GM19099 (cell line): ENCODE results near the gene SRGAP3.

Experiments
- POLR2A ChIP-seq: IDR thresholded peaks from 3 replicates; pipeline ENCODE4 v1.6.1; 2011; ENCODE audit warnings: low read depth; ENCODE audit not compliant: insufficient read length; ENCODE audit errors: extremely low read depth

Gene SRGAP3

DNA sequence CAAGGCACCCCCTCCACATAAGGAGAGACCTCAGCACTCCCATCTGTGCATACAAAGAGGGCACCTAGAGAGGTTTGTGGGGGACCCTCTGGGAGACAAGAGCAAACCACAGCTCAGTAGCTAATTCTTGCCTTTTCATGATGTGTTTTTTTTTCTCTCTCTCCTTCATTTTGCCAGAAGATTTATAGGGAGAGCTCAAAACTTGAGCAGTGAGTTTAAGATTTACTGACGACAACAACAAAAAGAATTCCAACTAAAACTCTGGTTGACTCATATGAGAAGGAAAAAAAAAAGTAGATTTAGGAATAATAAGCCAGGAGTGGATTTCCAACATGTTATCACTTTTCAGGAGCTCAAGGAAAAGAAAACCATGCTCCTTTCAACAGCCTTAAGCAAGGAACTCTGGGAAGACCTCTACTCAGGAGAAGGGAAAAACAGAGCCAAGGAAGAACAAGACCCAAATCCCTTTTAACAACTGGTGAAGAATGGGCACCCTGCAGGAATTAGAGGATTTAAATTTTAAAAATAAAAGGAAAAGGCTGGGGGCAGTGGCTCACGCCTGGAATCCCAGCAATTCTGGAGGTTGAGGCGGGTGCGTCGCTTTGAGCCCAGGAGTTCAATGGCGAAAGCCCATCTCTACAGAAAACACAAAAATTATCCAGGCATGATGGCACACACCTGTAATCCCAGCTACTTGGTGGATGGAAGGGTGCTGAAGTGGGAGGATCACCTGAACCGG lies 228.0 kb downstream of the SRGAP3 start:
- TF ChIP-seq POLR2A, result no peak

DNA sequence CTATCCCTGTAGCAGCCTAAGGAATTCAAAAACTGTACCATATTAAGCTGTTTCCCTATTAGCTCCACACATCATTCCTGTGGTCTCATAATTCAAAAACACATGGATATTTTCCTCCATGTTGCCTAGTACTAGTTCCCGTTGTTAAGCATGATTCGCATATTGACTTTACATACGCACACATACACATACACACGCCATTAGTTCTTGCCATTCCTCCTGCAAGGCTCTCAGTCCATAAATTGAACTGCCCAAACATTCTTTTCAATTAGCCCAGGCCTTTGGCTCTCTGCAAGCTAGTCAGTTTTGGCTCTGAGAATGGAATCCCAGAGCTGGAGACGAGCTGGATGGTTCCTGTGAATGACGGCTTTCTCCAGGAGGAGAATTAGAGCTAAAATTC lies 229.0 kb downstream of the SRGAP3 start:
- TF ChIP-seq POLR2A, result no peak

DNA sequence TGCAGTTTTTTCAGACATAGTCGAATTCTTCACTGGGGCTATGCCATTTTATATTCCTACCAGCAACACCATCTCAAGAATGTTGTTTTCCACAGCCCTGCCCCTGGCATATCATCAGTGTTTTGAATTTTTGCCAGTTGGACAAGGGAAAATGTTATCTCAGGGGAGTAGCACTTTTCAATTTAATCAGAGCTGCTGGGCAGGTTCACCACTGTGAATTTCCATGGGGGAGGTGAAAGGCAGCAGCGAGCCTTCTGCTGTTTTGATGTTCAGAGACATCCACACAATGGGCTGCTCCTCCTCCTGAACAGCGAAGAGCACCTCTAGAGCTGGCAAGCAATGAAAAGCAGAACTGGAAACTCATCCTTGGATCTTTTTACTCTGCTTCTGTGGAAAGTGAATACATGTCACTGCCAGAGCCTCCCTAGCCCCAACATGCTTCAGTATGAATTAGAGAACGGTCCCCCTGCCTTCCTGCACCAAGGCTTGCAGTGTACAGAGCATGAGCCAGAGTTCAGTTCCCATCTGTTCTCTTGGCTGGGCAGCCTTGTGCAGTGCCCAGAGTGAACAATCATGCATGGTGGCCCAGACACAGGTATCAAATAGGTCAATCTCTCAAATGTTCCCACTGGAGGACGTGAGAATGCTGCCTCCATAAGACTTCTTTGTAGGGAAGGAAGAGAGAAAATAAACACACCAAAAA lies 230.0 kb downstream of the SRGAP3 start:
- no peak for TF ChIP-seq POLR2A

DNA sequence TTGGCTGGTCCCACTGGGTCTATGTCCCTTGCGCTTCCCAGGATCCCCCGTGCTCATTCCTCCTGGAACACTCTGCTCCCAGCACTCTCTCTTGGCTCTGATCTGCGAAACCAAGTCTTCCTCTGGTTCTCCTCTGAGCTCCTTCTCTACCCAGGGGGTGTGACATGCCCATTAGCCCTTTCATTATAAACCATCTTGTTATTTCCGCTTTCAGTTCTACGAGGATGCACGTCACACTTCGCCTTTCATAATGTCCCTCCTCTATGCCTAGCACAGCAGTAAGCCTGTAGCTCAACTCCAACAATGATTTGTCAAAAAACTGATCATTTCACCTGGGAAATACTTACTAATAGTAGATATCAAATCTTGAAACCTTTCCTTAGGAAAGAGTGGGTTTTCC lies 234.2 kb downstream of the SRGAP3 start:
- no peak for TF ChIP-seq POLR2A

DNA sequence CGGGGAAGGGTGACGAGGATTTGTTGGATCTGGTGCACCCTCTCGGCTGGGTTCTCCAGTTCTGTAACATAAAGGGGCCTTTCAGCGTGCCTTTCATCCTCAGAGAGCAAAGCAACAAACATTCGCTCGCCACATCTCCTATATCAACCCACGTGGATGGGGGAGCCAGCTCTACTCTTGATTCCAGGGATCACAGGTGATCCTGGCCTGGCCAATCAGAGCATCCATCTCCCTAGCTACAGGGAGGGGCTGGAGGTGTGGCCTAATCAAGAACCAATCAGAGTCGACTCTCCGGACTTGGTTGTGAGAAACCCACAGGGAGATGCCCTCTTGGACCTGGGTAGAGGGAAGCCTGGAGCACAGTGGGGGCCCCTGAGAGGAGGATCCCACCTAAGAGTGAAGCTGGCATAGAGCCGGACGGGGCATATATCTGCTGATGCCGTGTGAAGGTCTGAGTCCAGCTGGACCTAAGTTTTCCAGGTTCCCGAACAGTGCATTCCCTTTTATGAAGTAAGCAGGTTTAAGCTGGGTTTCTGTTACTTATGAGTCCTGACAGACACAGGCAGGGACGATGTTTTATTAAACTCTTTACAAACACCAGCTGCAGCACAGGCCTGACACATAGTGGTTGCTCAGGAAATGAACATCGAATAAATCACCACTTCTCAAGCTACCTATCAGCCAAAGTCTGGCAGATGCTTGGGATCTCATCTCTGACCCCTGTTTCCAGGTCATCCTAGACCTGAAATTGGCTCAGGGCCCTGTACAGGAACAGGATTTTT lies 235.5 kb downstream of the SRGAP3 start:
- TF ChIP-seq POLR2A, result no peak

DNA sequence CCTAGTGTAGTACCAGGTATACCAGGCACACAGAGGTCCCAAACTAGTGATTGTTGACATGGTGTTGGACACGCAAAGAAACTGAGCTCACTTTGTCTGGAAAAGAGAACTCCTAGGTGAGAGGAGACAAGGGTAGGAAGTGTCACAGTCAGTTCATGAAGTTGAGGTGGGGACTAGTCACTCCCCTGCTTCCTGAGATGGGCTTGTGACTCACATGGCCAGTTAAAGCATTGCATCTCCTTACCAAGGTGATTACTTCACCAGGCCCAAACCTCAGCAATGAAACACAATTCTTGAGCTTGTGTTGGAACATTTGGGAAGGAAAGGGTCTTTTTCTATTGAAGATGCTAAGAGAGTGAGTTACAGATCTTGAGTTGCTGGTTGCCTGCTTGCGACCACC lies 236.9 kb downstream of the SRGAP3 start:
- TF ChIP-seq POLR2A, result no peak

DNA sequence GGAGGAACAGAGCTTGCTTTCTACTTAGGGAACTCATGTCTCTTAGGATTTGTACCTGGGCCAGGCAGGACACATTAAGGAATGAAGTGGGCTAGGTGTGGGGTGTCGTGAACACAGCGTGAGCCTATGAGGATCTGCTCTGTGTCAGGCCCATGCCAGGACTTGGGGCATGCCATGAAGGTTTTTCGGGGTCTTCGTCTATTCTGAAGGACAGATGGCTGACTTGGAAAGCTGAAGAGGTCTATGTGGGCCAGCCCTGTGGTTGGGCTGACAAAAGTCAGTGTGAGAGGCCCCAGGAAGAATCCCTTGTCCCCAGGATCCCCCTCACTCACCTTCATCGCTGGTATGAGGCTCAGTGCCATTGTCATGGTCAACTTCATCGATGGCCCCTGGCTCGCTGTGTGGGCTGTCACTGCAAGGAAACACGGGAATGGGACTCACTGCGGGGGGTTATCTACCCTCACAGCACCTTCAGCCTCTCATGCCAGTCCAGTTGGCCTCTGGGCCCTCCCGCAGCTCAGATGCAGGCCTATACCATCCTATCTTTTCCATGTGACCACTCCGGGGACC lies 239.4 kb downstream of the SRGAP3 start:
- TF ChIP-seq POLR2A, result no peak

DNA sequence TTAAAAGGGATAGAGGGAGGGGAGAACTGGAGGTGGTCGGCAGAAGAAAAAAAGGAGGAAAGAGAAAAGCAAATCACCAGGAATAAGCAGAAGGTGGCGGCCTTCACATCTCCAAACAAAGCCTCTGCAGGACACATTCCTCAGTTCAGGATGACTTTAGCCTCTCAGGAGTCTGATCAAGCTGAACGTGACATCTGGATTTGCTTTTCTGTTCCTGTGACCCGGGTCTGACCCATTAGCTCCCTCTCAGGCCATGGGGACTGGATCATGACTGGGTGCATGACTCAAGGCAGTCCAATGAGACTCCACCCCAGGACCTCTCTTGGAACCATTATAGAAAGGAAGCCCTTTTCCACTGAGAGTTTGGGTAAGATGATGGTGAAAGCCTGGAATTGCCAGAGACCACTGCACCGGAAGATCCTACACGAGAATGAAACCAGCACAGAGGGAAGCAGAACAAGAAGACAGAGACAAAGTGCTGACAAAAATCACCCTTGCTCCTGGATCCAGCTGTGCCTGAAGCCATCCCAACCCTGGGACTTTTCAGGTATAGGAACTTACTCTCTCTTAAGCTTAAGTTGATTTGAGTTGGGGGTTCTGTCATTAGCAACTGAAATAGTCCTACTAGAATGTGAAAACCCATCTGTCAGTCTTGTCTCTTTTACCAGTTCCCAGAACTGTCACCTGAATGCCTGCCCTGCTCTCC lies 240.7 kb downstream of the SRGAP3 start:
- TF ChIP-seq POLR2A, result no peak

DNA sequence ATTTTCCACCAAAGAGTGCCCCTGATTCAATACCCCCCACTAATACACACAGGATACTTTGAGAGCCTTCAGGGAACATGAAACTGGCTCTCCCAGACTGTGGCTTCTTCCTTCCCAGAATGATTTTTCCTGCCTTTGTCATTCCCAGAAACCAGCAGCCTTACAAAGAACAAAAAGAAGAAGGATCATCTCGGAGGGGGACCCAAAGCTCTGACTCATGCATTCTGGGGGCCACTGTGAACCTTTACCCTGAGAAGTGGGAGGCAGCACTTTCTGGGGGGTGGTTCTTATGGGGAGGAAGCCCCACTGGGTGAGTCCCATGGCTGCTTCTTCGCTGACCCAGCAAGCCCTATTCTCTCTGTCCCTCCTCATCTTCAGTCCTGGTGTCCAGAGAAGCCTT lies 241.5 kb downstream of the SRGAP3 start:
- no peak for TF ChIP-seq POLR2A

DNA sequence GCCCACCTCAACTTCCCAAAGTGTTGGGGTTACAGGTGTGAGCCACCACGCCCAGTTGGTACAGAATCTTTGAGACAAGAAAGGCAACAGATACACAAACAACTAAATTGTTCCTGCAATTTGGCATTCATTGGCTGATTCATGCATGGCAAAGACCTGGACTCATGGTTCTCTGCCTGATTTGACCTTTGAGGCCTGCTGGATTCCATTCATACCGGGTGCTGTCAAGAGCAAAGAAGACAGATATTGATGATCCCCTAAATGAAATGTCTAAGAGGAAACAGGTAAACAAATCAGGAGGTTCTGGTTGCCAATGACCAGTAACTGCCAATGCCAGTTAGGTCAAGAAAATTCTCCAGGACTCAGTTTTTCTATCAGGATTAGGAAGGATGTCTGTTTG lies 242.2 kb downstream of the SRGAP3 start:
- no peak for TF ChIP-seq POLR2A

DNA sequence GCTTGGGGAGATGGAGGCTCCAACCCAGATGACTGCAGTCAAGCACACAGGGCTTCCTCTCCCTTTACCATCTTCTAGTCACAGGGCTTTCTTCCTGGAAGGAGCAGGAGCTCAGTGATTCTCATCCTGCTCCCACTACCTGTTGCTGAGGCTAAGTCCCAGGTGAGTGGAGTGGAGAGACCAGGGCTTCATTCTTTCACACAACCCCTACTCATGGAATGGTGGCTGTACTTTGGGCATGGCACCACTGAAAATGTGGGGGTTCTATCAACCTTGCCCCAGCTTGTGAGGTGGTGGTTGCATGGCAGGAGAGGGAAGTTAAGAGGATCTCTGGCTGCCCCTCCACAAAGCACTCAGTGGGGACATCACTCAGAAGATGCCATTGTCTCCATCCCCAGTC lies 249.4 kb downstream of the SRGAP3 start:
- no peak for TF ChIP-seq POLR2A

DNA sequence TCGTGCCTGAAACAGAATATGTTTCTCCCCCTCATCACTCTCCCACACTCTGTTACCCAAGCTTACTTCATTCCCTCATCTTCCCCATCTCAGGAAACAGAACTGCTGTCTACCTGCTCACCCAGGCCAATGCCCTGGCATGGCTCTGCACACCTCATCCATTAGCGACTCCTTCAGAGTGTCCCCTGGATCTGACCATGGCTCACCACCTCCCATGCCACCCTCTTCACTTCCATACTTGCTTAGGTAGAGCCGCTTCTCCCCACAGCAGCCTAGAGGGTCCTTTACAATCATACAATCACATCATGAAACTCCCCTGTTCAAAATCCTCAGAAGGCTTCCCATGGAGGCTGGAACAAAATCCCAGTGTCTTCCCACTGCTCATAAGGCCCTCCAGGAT lies 252.3 kb downstream of the SRGAP3 start:
- TF ChIP-seq POLR2A, result no peak

DNA sequence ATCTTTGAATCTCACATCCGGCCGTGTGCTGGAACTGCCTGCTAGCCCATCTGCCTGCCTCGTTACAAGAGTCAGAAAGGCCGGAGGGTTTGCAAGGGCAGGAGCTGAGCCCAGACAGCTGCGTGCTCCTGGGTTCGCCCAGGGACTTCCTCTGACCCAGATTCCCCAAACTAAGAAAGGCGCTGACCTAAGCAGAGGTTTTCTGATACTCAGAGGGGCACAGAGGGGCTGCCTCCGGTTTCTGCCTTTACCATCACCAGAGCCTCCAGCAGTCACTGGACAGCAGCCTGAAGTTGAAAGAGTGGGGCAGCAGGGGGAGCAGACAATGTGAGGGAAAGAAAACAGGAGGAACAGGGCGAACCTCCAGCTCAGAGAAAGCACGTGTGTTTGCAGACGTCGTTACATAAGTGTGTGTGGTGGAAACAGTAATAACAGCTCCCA lies 252.7 kb downstream of the SRGAP3 start:
- TF ChIP-seq POLR2A, result no peak

DNA sequence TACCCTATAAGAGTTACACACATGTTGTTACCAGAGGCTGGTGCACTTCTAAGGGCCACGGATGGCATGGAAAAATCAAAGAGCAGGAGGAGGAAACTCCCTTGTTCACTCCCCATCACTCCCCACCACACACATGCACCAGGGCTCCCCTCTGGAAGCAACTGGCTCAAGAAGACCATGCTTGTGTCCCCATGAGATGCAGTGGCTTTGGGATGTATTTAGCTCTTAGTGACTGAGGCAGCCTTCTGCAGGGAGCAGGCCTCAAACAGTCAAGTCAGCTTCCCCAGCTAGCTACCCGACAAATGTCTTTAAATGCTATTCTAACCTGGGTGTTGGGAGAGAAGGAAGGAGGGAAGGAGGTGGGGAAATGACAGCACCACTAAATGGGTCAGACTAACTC lies 253.2 kb downstream of the SRGAP3 start:
- TF ChIP-seq POLR2A, result no peak

DNA sequence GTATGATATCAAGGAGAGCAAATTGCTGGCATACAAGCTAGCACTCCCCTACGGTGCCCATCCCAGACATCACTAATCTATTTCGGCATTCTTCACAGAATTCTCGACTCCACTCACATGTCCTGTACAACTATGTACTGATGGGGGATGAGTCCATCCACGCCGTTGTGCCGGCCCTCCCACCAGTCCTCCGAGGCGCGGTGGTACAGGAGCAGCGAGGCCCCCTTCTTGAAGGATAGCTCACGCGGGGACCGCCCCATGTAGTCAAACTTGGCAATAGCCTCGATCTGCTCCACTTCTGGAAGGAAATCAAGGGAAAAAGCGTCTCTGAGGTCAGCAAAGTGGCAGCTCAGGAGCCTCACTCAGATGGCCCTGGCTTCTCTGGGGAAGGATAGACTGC lies 255.2 kb downstream of the SRGAP3 start:
- no peak for TF ChIP-seq POLR2A
